ENCODE data around the gene TFCP2L1.

The TFCP2L1 gene

GRCh38 chr2:121266543-121267106 lies 18.4 kb downstream of the TFCP2L1 start:
- no peak for DNase-seq (ENCODE audit: low read depth)

GRCh38 chr2:121263996-121264715 lies 20.8 kb downstream of the TFCP2L1 start:
- no peak for DNase-seq (ENCODE audit: low read depth)

- no peak for DNase-seq (ENCODE audit: low read depth)
These were observed 24.4 kb downstream of the TFCP2L1 start for GRCh38 chr2:121260370-121261154.

- DNase-seq (ENCODE audit: low read depth): no peak
These were observed 27.0 kb downstream of the TFCP2L1 start for GRCh38 chr2:121258051-121258450.

- no peak for DNase-seq (ENCODE audit: low read depth)
These were observed 27.5 kb downstream of the TFCP2L1 start for GRCh38 chr2:121257480-121257840.

- DNase-seq (ENCODE audit: low read depth): no peak
These were observed 28.1 kb downstream of the TFCP2L1 start for GRCh38 chr2:121256720-121257479.

GRCh38 chr2:121255358-121255757 lies 29.6 kb downstream of the TFCP2L1 start:
- DNase-seq (ENCODE audit: low read depth): no peak

- no peak for DNase-seq (ENCODE audit: low read depth)
These were observed 30.3 kb downstream of the TFCP2L1 start for GRCh38 chr2:121254748-121255147.

GRCh38 chr2:121253674-121254240 lies 31.2 kb downstream of the TFCP2L1 start:
- no peak for DNase-seq (ENCODE audit: low read depth)

- DNase-seq (ENCODE audit: low read depth): no peak
These were observed 31.9 kb downstream of the TFCP2L1 start for GRCh38 chr2:121253021-121253673.

GRCh38 chr2:121251497-121251896 lies 33.5 kb downstream of the TFCP2L1 start:
- no peak for DNase-seq (ENCODE audit: low read depth)

GRCh38 chr2:121248766-121249343 lies 36.1 kb downstream of the TFCP2L1 start:
- no peak for DNase-seq (ENCODE audit: low read depth)

GRCh38 chr2:121247971-121248370 lies 37.0 kb downstream of the TFCP2L1 start:
- no peak for DNase-seq (ENCODE audit: low read depth)

- DNase-seq (ENCODE audit: low read depth): no peak
These were observed 37.5 kb downstream of the TFCP2L1 start for GRCh38 chr2:121247534-121247933.

- no peak for DNase-seq (ENCODE audit: low read depth)
These were observed 38.2 kb downstream of the TFCP2L1 start for GRCh38 chr2:121246704-121247255.

- DNase-seq (ENCODE audit: low read depth): no peak
These were observed 39.1 kb downstream of the TFCP2L1 start for GRCh38 chr2:121245913-121246312.

GRCh38 chr2:121245120-121245820 lies 39.7 kb downstream of the TFCP2L1 start:
- no peak for DNase-seq (ENCODE audit: low read depth)

- DNase-seq (ENCODE audit: low read depth): no peak
These were observed 40.4 kb downstream of the TFCP2L1 start for GRCh38 chr2:121244616-121245015.

GRCh38 chr2:121243821-121244460 lies 41.1 kb downstream of the TFCP2L1 start:
- DNase-seq (ENCODE audit: low read depth): no peak

GRCh38 chr2:121242976-121243375 lies 42.0 kb downstream of the TFCP2L1 start:
- no peak for DNase-seq (ENCODE audit: low read depth)

Measured in activated gamma-delta T cell treated with anti-CD3 and anti-CD28 coated beads, Interleukin-2, amount 50 U/mL, for 16 hours (primary cell).